ENCODE data around the gene LUZP2. TPM values are rescaled to one million over a fixed set of nuclear protein-coding genes. Genes with fewer than 3 reads are reported as not detected.

LUZP2 gene
- total and polyA plus RNA-seq, 2 of the 8 experiments (the other 6 are each of a cell fraction or from before 2014, with no cell fraction given) = 0.79 to 1.5 TPM

- no peaks in the 10 kb centered on the region for H3K23me2 ChIP-seq (ENCODE audit: low read depth, low read length)
- no peak overlapping the region for H3K23ac ChIP-seq (ENCODE audit: insufficient read length)
- no peaks in the 10 kb centered on the region; a peak in 1 of 4 replicates for H3K79me2 ChIP-seq (ENCODE audit: control insufficient read depth in 1 of 2, insufficient read depth in 2 of 2, low read length in 2 of 2)
- FAIRE-seq (no peak), DNase-seq (ENCODE audit: low read depth in 1 of 2, low spot score in 2 of 2) (no peak)
- H2BK15ac ChIP-seq (ENCODE audit: low read length) = no peak overlapping the region
- H3K4me1 ChIP-seq (replicated peaks in 1 of 4; ENCODE audit: control insufficient read depth in 3 of 4, insufficient read depth in 4 of 4, low read length in 3 of 4) = peaks cover 0 to 5% (median 1%) of the 10 kb centered on the region in 4 experiments; a peak in 3 of 7 replicates
- H3K27me3 ChIP-seq (replicated peaks in 1 of 4; ENCODE audit: control insufficient read depth in 3 of 4, extremely low read depth in 1 of 4, insufficient read depth in 3 of 4, low read length in 3 of 4) = no peaks in the 10 kb centered on the region
- no peak overlapping the region for H3K4me2 ChIP-seq (ENCODE audit: insufficient read depth in 1 of 2, low read depth in 2 of 2, low read length in 2 of 2)
- no peak overlapping the region for H2BK120ac ChIP-seq (replicated peaks; ENCODE audit: low read depth, low read length)
- H2AFZ ChIP-seq (ENCODE audit: low read length) = no peak overlapping the region
- H3K9ac ChIP-seq (replicated peaks in 1 of 4; ENCODE audit: extremely low read depth in 1 of 4, low read depth in 3 of 4, low read length in 3 of 4) = no peak overlapping the region
- H2BK12ac ChIP-seq (ENCODE audit: low read depth, low read length) = no peak overlapping the region
- H4K20me1 ChIP-seq (replicated peaks in 1 of 2; ENCODE audit: control insufficient read depth in 1 of 2, insufficient read depth in 2 of 2, low read length in 2 of 2) = no peaks in the 10 kb centered on the region
- no peak overlapping the region for H3K4ac ChIP-seq (replicated peaks; ENCODE audit: insufficient read length, low read depth, low read length)
- H4K5ac ChIP-seq (ENCODE audit: insufficient read length, low read depth, low read length) = no peak overlapping the region
- H4K91ac ChIP-seq (replicated peaks; ENCODE audit: insufficient read length, low read length) = no peak overlapping the region
- H3K56ac ChIP-seq (replicated peaks; ENCODE audit: insufficient read length, low read depth, low read length) = no peak overlapping the region
- no peak overlapping the region for H2AK5ac ChIP-seq (ENCODE audit: low read depth, low read length)
- no peaks in the 10 kb centered on the region for H3K79me1 ChIP-seq (ENCODE audit: low read depth, low read length)
- no peak overlapping the region for H3K27ac ChIP-seq (ENCODE audit: low read depth, low read length)
- no peak overlapping the region for H3K14ac ChIP-seq (ENCODE audit: insufficient read length)
- no peak overlapping the region for H3K4me3 ChIP-seq (ENCODE audit: extremely low read depth in 1 of 4, insufficient read depth in 2 of 4, low read depth in 3 of 4, low read length in 4 of 4)
- ChIA-PET POLR2A (ENCODE audit: partially characterized antibody) (no interaction called here), CTCF (ENCODE audit: partially characterized antibody) (no interaction called here)
- H4K8ac ChIP-seq (ENCODE audit: extremely low read depth, insufficient read depth, low read length) = no peak overlapping the region
- no peak overlapping the region for H2BK20ac ChIP-seq (ENCODE audit: low read length)
- H3K18ac ChIP-seq (ENCODE audit: extremely low read depth, low read length) = no peak overlapping the region
- no peaks in the 10 kb centered on the region for H3K9me3 ChIP-seq (ENCODE audit: insufficient read depth in 2 of 2, low read depth in 1 of 2, low read length in 1 of 2)
- no peaks in the 10 kb centered on the region for H3K36me3 ChIP-seq (ENCODE audit: control insufficient read depth in 2 of 4, insufficient read depth in 4 of 4, low read length in 3 of 4)
- no peak overlapping the region for H2BK5ac ChIP-seq (ENCODE audit: low read depth, low read length)
- TF ChIP-seq CBX5 (IDR thresholded peaks at IDR 0.05; ENCODE audit: low read depth, low read length) (no peak), PHF8 (conservative IDR thresholded peaks at IDR 0.05; ENCODE audit: low read depth, low read length) (no peak), EGR1 (IDR thresholded peaks at IDR 0.05; ENCODE audit: borderline replicate concordance, low read depth, low read length) (no peak), HDAC6 (IDR thresholded peaks at IDR 0.05; ENCODE audit: low read depth, low read length) (no peak), RXRA (IDR thresholded peaks at IDR 0.05; ENCODE audit: insufficient read depth, low read depth, low read length) (no peak), EZH2 (IDR thresholded peaks at IDR 0.05; ENCODE audit: low read depth, low read length, severe bottlenecking) (no peak), GTF2F1 (IDR thresholded peaks at IDR 0.05; ENCODE audit: borderline replicate concordance, low read depth, low read length) (no peak), TCF12 (IDR thresholded peaks at IDR 0.05; ENCODE audit: low read depth, low read length) (no peak), ATF3 (IDR thresholded peaks at IDR 0.05; ENCODE audit: insufficient read depth, low read depth, low read length) (no peak), HDAC2 (IDR thresholded peaks at IDR 0.05; ENCODE audit: borderline replicate concordance in 1 of 2, low read depth in 2 of 2, low read length in 2 of 2) (no peak), ATF2 (IDR thresholded peaks at IDR 0.05; ENCODE audit: low read length) (no peak), SIX5 (IDR thresholded peaks at IDR 0.05; ENCODE audit: low read depth, low read length) (no peak)
Measured at GRCh38 chr11:24704716-24705115, 207.9 kb downstream of the LUZP2 start.

Data from H1 (cell line).